ENCODE measurements around the gene DOC2B.
"Not testable (repeated sequence)": the region's sequence is repeated elsewhere in the genome, so short reads cannot be mapped to it uniquely, and the experiment has no call there.

Gene DOC2B

GRCh38 chr17:205817-206216 is 24.4 kb upstream of the DOC2B start:
- 0 out of 2 replicates have a peak, but pooled peaks cover 2% of the 10 kb centered on the region for H3K36me3 ChIP-seq
- H3K27ac ChIP-seq = no peak overlapping the region
- H3K27me3 ChIP-seq (ENCODE audit: insufficient read depth, low read depth, severe bottlenecking) = no peaks in the 10 kb centered on the region
- no peaks in the 10 kb centered on the region for H3K9me3 ChIP-seq (ENCODE audit: severe bottlenecking)
- no peak for DNase-seq
- no peak for TF ChIP-seq CTCF (IDR thresholded peaks at IDR 0.05; ENCODE audit: low read depth, low read length)
- H3K4me3 ChIP-seq (ENCODE audit: low read depth, low read length) = no peak overlapping the region

GRCh38 chr17:205148-205669 is 23.8 kb upstream of the DOC2B start:
- no peak overlapping the region for H3K4me3 ChIP-seq (ENCODE audit: low read depth, low read length)
- H3K27ac ChIP-seq = no peak overlapping the region
- no peaks in the 10 kb centered on the region for H3K27me3 ChIP-seq (ENCODE audit: insufficient read depth, low read depth, severe bottlenecking)
- no peak for TF ChIP-seq CTCF (IDR thresholded peaks at IDR 0.05; ENCODE audit: low read depth, low read length)
- no peaks in the 10 kb centered on the region for H3K9me3 ChIP-seq (ENCODE audit: severe bottlenecking)
- H3K36me3 ChIP-seq = 0 out of 2 replicates have a peak, but pooled peaks cover 2% of the 10 kb centered on the region
- DNase-seq = no peak

DNA sequence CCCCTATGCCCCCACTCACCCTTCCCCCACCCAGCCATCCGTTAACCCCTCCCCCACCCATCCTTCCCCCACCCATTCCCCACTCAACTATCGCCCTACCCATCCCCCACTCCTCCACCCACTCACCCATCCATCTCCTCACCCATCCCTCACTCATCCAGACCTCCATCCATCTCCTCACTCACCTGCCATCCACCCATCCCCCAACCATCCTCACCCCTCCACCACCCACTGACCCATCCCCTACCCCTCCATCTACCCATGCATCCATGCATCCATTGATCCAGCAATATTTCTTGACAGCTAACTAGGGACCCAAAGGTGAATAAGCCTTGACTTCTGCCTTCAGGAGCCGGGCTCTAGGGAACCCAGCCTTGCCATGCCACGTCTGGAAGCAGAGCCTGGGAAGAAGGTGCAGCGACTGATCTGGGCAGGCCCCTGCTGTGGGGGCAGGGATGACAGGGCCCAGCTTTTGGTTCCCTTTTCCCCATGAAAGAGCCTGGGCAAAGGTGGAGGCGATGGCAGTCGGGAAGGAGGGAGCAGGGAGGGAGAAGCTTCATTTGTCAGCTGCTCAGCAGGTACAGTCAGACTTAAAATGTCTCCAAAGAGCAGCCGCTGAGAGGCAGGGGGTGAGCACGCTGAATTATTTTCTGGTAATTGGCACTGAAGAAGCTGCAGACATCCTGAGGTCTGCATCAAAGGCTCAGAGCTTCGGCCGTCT is 23.1 kb upstream of the DOC2B start:
- Histone ChIP-seq H3K36me3 (0 out of 2 replicates have a peak, but pooled peaks cover 2% of the 10 kb centered on the region), H3K27ac (no peak overlapping the region), H3K9me3 (ENCODE audit: severe bottlenecking) (no peaks in the 10 kb centered on the region), H3K27me3 (ENCODE audit: insufficient read depth, low read depth, severe bottlenecking) (no peaks in the 10 kb centered on the region), H3K4me3 (ENCODE audit: low read depth, low read length) (no peak overlapping the region)
- DNase-seq = no peak
- no peak for TF ChIP-seq CTCF (IDR thresholded peaks at IDR 0.05; ENCODE audit: low read depth, low read length)

DNA sequence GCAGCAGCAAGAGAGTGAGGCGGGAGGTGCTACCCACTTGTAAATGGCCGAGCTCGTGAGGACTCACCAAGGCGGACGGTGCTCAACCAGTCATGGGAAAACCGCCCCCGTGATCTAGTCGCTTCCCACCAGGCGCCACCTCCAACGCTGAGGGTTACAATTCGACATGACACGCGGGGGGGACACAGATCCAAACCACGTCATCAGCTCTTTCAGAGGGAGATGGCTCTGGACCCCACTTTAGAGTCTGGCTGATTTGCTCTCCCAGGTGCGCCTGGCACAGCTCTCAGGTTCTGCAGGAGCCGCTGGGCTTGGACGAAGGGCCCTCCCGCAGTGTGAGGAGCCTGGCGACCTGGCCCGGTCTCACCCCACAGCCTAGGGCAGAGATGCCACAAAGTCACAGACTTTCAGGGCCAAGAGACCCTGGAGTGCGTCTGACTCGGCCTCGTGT is 21.1 kb upstream of the DOC2B start:
- no peak for TF ChIP-seq CTCF (IDR thresholded peaks at IDR 0.05; ENCODE audit: low read depth, low read length)
- DNase-seq = no peak
- Histone ChIP-seq H3K36me3 (no peaks in the 10 kb centered on the region), H3K27me3 (ENCODE audit: insufficient read depth, low read depth, severe bottlenecking) (no peaks in the 10 kb centered on the region), H3K27ac (no peak overlapping the region), H3K9me3 (ENCODE audit: severe bottlenecking) (no peaks in the 10 kb centered on the region), H3K4me3 (ENCODE audit: low read depth, low read length) (no peak overlapping the region)

- not testable (repeated sequence) for H3K4me3 ChIP-seq (ENCODE audit: low read depth, low read length); DNase-seq; H3K27me3 ChIP-seq (ENCODE audit: insufficient read depth, low read depth, severe bottlenecking); H3K9me3 ChIP-seq (ENCODE audit: severe bottlenecking); H3K27ac ChIP-seq; H3K36me3 ChIP-seq
Observed at GRCh38 chr17:201736-202135, 20.3 kb upstream of the DOC2B start.

GRCh38 chr17:201257-201656 is 19.8 kb upstream of the DOC2B start:
- not testable (repeated sequence) for H3K36me3 ChIP-seq; H3K4me3 ChIP-seq (ENCODE audit: low read depth, low read length); H3K27me3 ChIP-seq (ENCODE audit: insufficient read depth, low read depth, severe bottlenecking); DNase-seq; H3K9me3 ChIP-seq (ENCODE audit: severe bottlenecking)
- peak overlapping the region; percentile 37; the same call in 1 of the 2 replicates for H3K27ac ChIP-seq
